Calu3 (cell line): ENCODE data around the gene FIBP. TPM values are rescaled to one million over a fixed set of nuclear protein-coding genes. Genes with fewer than 3 reads are reported as not detected.
A peak's percentile ranks its signal among the peaks of the same experiment; 100 is the strongest.

ENCODE experiments used
- BruUV-seq: library from RNA; stranded (reverse); fragments of 400-500 nt; replicated peaks from 2 replicates; lab custom pipeline; 2021; lab: Mats Ljungman, UMichigan
- CTCF ChIA-PET: fragments of 300-600 bp; sonication (Branson Sonifier 250); formaldehyde crosslinking; loops from one replicate; lab custom pipeline; 2022; ENCODE audit warnings: antibody characterized with exemption; lab: Charles Lee
- DNase-seq: peaks from one replicate; pipeline ENCODE4 v3.0.0; 2022
- H3K27ac Mint-ChIP-seq: one replicate; pipeline ENCODE4 v1.8.0; 2022; ENCODE audit warnings: mixed read lengths; ENCODE audit not compliant: unreplicated experiment
- H3K27me3 Mint-ChIP-seq: one replicate; pipeline ENCODE4 v1.8.0; 2022; ENCODE audit warnings: mixed read lengths; ENCODE audit not compliant: unreplicated experiment
- H3K36me3 Mint-ChIP-seq: one replicate; pipeline ENCODE4 v1.8.0; 2022; ENCODE audit warnings: mild to moderate bottlenecking, moderate library complexity, mixed read lengths; ENCODE audit not compliant: insufficient read depth, unreplicated experiment
- H3K4me1 Mint-ChIP-seq: one replicate; pipeline ENCODE4 v1.8.0; 2022; ENCODE audit warnings: mild to moderate bottlenecking, low read depth, mixed read lengths; ENCODE audit not compliant: unreplicated experiment
- H3K4me3 Mint-ChIP-seq: one replicate; pipeline ENCODE4 v1.8.0; 2022; ENCODE audit warnings: mild to moderate bottlenecking, low read depth, moderate library complexity, mixed read lengths; ENCODE audit not compliant: unreplicated experiment
- H3K9me3 Mint-ChIP-seq: one replicate; pipeline ENCODE4 v1.8.0; 2022; ENCODE audit warnings: low read depth, mixed read lengths; ENCODE audit not compliant: unreplicated experiment
- intact Hi-C: fragments of 100-400 bp; cut with micrococcal nuclease; formaldehyde crosslinking; loops from one replicate; pipeline ENCODE4 v1.10.0; 2022; ENCODE audit not compliant: unreplicated experiment
- total RNA-seq: library from RNA; stranded (reverse); gene quantifications from 2 replicates; pipeline ENCODE4 v1.2.3, GENCODE V29; 2022
- TF ChIP-seq, protein P1 (sequence below): fragments of 200-600 bp; IDR thresholded peaks from one replicate; pipeline ENCODE4 v1.8.0; 2022; ENCODE audit warnings: antibody characterized with exemption; ENCODE audit not compliant: unreplicated experiment

FIBP gene
- total RNA-seq, 1 experiment from 2014 or later, result 75.8 TPM

DNA sequence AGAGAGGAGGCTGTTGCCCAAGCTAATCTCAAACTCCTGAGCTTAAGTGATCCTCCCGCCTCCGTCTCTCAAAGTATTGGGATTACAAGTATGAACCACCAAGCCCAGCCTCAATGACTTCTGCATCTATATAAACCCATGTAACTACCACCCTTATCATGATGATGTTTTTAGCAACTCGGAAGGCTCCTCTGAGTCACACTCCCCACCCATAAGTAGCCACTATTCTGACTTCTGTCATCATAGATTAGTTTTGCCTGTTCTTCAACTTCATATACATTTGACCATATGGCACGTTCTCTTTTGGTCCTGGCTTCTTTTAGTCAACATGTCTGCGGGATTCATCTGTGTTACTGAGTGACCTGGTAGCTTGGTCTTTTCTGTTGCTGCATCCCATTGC, 18.3 kb upstream of the FIBP start:
- TF ChIP-seq, protein P1, sequence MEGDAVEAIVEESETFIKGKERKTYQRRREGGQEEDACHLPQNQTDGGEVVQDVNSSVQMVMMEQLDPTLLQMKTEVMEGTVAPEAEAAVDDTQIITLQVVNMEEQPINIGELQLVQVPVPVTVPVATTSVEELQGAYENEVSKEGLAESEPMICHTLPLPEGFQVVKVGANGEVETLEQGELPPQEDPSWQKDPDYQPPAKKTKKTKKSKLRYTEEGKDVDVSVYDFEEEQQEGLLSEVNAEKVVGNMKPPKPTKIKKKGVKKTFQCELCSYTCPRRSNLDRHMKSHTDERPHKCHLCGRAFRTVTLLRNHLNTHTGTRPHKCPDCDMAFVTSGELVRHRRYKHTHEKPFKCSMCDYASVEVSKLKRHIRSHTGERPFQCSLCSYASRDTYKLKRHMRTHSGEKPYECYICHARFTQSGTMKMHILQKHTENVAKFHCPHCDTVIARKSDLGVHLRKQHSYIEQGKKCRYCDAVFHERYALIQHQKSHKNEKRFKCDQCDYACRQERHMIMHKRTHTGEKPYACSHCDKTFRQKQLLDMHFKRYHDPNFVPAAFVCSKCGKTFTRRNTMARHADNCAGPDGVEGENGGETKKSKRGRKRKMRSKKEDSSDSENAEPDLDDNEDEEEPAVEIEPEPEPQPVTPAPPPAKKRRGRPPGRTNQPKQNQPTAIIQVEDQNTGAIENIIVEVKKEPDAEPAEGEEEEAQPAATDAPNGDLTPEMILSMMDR, result no peak
- Mint-ChIP-seq H3K27ac (peak overlapping the region; percentile 63), H3K27me3 (no peaks in the 10 kb centered on the region), H3K4me3 (no peak overlapping the region), H3K36me3 (peaks cover 23% of the 10 kb centered on the region), H3K9me3 (no peaks in the 10 kb centered on the region), H3K4me1 (peaks cover 56% of the 10 kb centered on the region)
- no TSS peak for BruUV-seq
- no peak for DNase-seq
- intact Hi-C loops, result no loop called here
- CTCF ChIA-PET, result interaction anchor here (0.7 kb wide), 1 partner anchor 62 kb away, joined by 3 read pairs; no protein-coding TSS in a partner anchor

DNA sequence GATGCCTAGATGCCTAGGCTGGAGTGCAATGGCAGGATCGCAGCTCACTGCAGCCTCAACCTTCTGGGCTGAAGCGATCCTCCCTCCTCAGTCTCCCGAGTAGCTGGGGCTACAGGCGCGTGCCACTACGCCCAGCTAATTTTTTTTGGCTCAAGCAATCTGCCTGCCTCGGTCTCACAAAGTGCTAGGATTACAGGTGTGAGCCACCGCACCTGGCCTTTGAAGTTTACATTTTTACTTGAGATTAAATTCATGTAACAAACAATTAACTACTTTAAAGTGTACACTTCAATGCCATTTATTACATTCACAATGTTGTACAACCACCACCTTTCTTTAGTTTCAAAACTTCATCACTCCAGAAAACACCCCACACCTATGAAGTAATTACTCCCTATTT, 15.4 kb upstream of the FIBP start:
- Mint-ChIP-seq H3K27ac (peak overlapping the region; percentile 97), H3K4me3 (peak overlapping the region; percentile 22), H3K36me3 (peaks cover 47% of the 10 kb centered on the region), H3K9me3 (no peaks in the 10 kb centered on the region), H3K4me1 (peaks cover 48% of the 10 kb centered on the region), H3K27me3 (no peaks in the 10 kb centered on the region)
- CTCF ChIA-PET, result no interaction called here
- no TSS peak for BruUV-seq
- no peak for DNase-seq
- TF ChIP-seq, protein P1, result no peak
- intact Hi-C loops, result no loop called here

DNA sequence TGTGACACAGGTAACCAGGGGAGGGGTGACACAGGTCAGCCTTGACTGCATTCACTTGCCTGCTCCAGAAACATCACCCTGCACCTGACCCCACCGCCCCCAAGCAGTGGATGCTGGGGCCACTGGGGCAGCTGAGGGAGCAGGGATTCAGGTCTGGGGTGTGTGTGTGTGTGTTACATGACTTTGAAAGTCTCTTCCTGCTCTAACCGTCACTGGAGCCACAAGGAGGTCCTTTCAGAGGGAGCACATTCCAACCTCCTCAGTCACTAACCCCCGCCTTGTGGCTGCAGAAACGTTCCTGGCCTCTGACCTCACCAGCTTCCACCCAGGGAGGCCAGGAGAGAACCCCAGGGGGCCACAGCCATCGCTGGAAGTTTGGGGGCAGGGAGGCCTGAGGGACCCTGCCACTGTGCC, 14.8 kb upstream of the FIBP start:
- CTCF ChIA-PET, result interaction anchor here (0.6 to 0.9 kb wide), 3 partner anchors 11 to 151 kb away, joined by 3 to 5 read pairs (median 3); partner anchors contain the start of gene FIBP
- intact Hi-C loops, result no loop called here
- H3K27me3 Mint-ChIP-seq, result no peaks in the 10 kb centered on the region
- H3K27ac Mint-ChIP-seq, result peak overlapping the region; percentile 97
- BruUV-seq, result no TSS peak
- peak overlapping the region; percentile 22 for H3K4me3 Mint-ChIP-seq
- DNase-seq, result peak; percentile 85
- TF ChIP-seq, protein P1, result no peak
- H3K36me3 Mint-ChIP-seq, result peaks cover 54% of the 10 kb centered on the region
- peaks cover 46% of the 10 kb centered on the region for H3K4me1 Mint-ChIP-seq
- no peaks in the 10 kb centered on the region for H3K9me3 Mint-ChIP-seq

DNA sequence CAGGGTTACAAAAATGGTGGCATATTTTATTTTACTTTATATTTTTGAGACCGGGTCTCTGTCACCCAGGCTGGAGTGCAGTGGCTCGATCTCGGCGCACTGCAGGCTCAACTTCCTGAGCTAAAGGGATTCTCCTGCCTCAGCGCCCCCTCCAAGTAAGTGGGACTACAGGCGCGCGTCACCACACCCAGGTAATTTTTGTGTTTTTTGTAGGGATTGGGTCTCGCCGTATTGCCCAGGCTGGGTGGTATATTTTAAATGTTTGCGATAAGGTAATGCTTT, 12.6 kb upstream of the FIBP start:
- no TSS peak for BruUV-seq
- CTCF ChIA-PET, result interaction anchor here (1.0 to 1.9 kb wide), 4 partner anchors 9 to 16 kb away, joined by 3 to 5 read pairs (median 4); partner anchors contain the start of gene FIBP
- DNase-seq, result no peak
- TF ChIP-seq, protein P1, result no peak
- Mint-ChIP-seq H3K4me1 (peaks cover 56% of the 10 kb centered on the region), H3K9me3 (no peaks in the 10 kb centered on the region), H3K36me3 (peaks cover 69% of the 10 kb centered on the region), H3K4me3 (peak overlapping the region; percentile 84), H3K27me3 (no peaks in the 10 kb centered on the region), H3K27ac (peak overlapping the region; percentile 97)
- intact Hi-C loops, result no loop called here
